Activated B cell treated with CpG ODN at 0.5 μM for 24 hours (primary cell): ENCODE results near the gene SYCP1. TPM values are rescaled to one million over a fixed set of nuclear protein-coding genes. Genes with fewer than 3 reads are reported as not detected.

Source experiments
- ATAC-seq: fragments of 200-7000 bp; cut with Tn5 transposase; one replicate; pipeline ENCODE4 v1.10.0; 2021; ENCODE audit warnings: low read depth, mild to moderate bottlenecking, moderate library complexity
- CTCF ChIA-PET: fragments of 350-600 bp; sonication (Branson Sonifier 250); formaldehyde crosslinking; loops from one replicate; lab custom pipeline; 2021; ENCODE audit warnings: antibody characterized with exemption; lab: Charles Lee
- POLR2A ChIA-PET: fragments of 350-600 bp; sonication (Branson Sonifier 250); formaldehyde crosslinking; loops from one replicate; lab custom pipeline; 2021; ENCODE audit warnings: antibody characterized with exemption; lab: Charles Lee
- DNase-seq: peaks from one replicate; pipeline ENCODE4 v3.0.0; 2022
- H3K27ac Mint-ChIP-seq: one replicate; pipeline ENCODE4 v1.8.0; 2020; ENCODE audit warnings: mixed read lengths
- H3K27me3 Mint-ChIP-seq: one replicate; pipeline ENCODE4 v1.8.0; 2021; ENCODE audit warnings: mixed read lengths
- H3K36me3 Mint-ChIP-seq: one replicate; pipeline ENCODE4 v1.8.0; 2021; ENCODE audit warnings: low read depth, mixed read lengths
- H3K4me1 Mint-ChIP-seq: one replicate; pipeline ENCODE4 v1.8.0; 2021; ENCODE audit warnings: mixed read lengths
- H3K4me3 Mint-ChIP-seq: one replicate; pipeline ENCODE4 v1.8.0; 2020; ENCODE audit warnings: mild to moderate bottlenecking, mixed read lengths
- H3K9me3 Mint-ChIP-seq: one replicate; pipeline ENCODE4 v1.8.0; 2020; ENCODE audit warnings: mixed read lengths
- intact Hi-C: fragments of 100-400 bp; cut with micrococcal nuclease; formaldehyde crosslinking; loops from one replicate; pipeline ENCODE4 v1.15.1; 2024
- total RNA-seq: library from RNA; stranded (reverse); gene quantifications from 2 replicates; pipeline ENCODE4 v1.2.3, GENCODE V29; 2022
- TF ChIP-seq, protein P1 (sequence below): fragments of 200-600 bp; IDR thresholded peaks from one replicate; pipeline ENCODE4 v1.8.0; 2022; ENCODE audit warnings: antibody characterized with exemption, mild to moderate bottlenecking

SYCP1 gene
- total RNA-seq, 1 donor from 2014 or later = not detected

DNA sequence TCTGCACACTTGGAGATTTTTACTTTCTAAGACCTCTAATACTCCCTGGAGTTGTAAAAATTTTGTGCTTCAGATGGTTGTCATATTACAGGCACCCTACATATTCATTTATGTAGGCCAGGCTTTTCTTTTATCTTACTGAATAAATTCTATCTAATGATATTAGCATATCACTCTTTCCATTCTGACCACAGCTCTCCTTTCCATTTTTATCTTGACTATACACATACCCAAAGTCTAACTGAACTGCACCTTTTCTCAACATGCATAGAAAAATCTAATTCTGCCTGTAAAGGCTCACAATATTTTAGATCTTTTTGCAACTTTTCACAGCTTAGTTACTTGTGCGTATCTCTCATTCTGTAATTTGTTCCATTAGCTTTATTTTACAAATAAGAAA is 122.2 kb downstream of the SYCP1 start:
- ATAC-seq (no peak), DNase-seq (no peak)
- Mint-ChIP-seq H3K4me1 (no peaks in the 10 kb centered on the region), H3K27me3 (peaks cover 22% of the 10 kb centered on the region), H3K27ac (no peak overlapping the region), H3K4me3 (no peak overlapping the region), H3K36me3 (no peaks in the 10 kb centered on the region), H3K9me3 (peaks cover 3% of the 10 kb centered on the region)
- POLR2A ChIA-PET = no interaction called here
- TF ChIP-seq, protein P1, sequence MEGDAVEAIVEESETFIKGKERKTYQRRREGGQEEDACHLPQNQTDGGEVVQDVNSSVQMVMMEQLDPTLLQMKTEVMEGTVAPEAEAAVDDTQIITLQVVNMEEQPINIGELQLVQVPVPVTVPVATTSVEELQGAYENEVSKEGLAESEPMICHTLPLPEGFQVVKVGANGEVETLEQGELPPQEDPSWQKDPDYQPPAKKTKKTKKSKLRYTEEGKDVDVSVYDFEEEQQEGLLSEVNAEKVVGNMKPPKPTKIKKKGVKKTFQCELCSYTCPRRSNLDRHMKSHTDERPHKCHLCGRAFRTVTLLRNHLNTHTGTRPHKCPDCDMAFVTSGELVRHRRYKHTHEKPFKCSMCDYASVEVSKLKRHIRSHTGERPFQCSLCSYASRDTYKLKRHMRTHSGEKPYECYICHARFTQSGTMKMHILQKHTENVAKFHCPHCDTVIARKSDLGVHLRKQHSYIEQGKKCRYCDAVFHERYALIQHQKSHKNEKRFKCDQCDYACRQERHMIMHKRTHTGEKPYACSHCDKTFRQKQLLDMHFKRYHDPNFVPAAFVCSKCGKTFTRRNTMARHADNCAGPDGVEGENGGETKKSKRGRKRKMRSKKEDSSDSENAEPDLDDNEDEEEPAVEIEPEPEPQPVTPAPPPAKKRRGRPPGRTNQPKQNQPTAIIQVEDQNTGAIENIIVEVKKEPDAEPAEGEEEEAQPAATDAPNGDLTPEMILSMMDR = no peak
- CTCF ChIA-PET = interaction anchor here (3.1 kb wide), 1 partner anchor 136 kb away, joined by 37 read pairs; no protein-coding TSS in a partner anchor
- intact Hi-C loops = loop anchor here (10.0 kb wide), 1 partner anchor 1008 kb away; no protein-coding TSS in a partner anchor

DNA sequence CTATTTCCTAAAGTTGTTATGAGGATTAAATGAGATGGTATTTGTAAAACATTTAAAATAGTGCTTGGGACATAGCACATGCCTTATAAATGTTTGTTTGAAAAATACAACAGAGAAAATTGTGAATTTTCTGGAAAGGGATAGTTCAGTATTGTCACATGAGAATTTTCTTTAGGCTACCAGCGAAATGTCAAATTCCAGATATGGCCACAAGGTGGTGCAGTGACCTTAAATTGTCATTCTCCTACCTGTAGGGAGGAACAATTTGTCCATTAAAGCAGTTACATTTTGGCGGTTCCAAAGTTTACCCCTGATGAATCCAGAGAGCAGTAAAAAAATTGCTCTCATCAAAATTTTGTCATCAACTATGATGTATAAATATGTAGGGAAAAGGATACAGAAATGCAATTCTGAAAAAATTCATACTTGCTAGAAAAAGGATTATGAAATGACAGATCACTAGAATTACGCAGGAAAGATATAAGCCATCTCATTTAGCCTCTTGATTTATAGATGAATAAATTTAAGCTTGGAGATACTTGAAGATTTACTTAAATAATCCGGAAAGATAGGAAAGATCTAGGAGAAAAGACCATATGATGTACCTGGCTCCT is 124.7 kb downstream of the SYCP1 start:
- Mint-ChIP-seq H3K36me3 (no peaks in the 10 kb centered on the region), H3K27ac (no peak overlapping the region), H3K4me1 (no peaks in the 10 kb centered on the region), H3K27me3 (peaks cover 27% of the 10 kb centered on the region), H3K4me3 (no peak overlapping the region), H3K9me3 (peaks cover 11% of the 10 kb centered on the region)
- ATAC-seq (no peak), DNase-seq (no peak)
- TF ChIP-seq, protein P1 = no peak
- intact Hi-C loops = loop anchor here (1.0 to 10.0 kb wide), 3 partner anchors 73 to 1005 kb away; no protein-coding TSS in a partner anchor
- CTCF ChIA-PET = interaction anchor here (0.9 to 2.2 kb wide), 5 partner anchors 63 to 133 kb away, joined by 3 to 67 read pairs (median 3); partner anchors contain the start of gene TSPAN2
- POLR2A ChIA-PET = no interaction called here

DNA sequence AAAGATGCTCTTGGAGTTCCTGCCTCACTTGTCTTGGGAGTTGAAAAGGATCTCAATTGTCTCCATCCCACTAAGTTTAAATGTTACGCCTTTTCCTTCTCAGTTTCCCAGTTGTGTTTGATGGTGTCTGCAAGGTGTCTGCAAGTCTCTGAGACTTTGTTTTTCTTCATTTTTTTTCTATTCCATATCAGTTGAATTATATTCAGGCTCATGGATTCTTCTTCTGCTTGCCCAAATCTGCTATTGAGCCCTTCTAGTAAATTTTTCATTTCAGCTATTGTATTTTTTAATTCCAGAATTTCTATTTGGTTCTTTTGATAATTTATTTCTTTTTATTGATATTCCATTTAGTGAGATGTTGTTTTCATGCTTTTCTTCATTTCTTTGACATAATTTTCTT is 127.6 kb downstream of the SYCP1 start:
- H3K27me3 Mint-ChIP-seq = peaks cover 18% of the 10 kb centered on the region
- H3K4me1 Mint-ChIP-seq = no peaks in the 10 kb centered on the region
- ATAC-seq = no peak
- no peak for DNase-seq
- intact Hi-C loops = no loop called here
- H3K4me3 Mint-ChIP-seq = no peak overlapping the region
- peaks cover 11% of the 10 kb centered on the region for H3K9me3 Mint-ChIP-seq
- ChIA-PET CTCF (interaction anchor here (1.1 kb wide), 1 partner anchor 131 kb away, joined by 6 read pairs; no protein-coding TSS in a partner anchor), POLR2A (no interaction called here)
- no peak overlapping the region for H3K27ac Mint-ChIP-seq
- H3K36me3 Mint-ChIP-seq = no peaks in the 10 kb centered on the region
- TF ChIP-seq, protein P1 = no peak

DNA sequence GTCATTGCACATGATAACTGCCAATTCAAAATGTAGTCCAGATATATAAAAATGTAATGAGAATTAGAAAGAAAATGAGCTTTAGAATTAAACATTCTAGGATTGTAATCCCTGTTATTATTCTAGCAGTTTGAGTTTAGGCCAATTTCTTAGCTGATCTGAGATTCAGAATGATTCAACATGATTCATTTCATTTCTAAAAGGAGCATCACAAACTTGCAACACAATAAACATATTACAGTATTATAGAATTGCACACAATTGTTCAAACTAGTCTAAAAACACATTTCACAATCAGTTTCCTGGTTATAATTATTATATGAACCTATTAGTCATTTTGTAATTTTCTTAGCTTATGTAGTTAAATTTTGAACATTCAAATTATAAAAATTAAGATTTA is 131.6 kb downstream of the SYCP1 start:
- CTCF ChIA-PET = interaction anchor here (2.2 kb wide), 1 partner anchor 126 kb away, joined by 12 read pairs; no protein-coding TSS in a partner anchor
- POLR2A ChIA-PET = no interaction called here
- TF ChIP-seq, protein P1 = no peak
- H3K27me3 Mint-ChIP-seq = peaks cover 11% of the 10 kb centered on the region
- H3K4me3 Mint-ChIP-seq = no peak overlapping the region
- no peak overlapping the region for H3K27ac Mint-ChIP-seq
- intact Hi-C loops = no loop called here
- H3K9me3 Mint-ChIP-seq = peaks cover 26% of the 10 kb centered on the region
- H3K4me1 Mint-ChIP-seq = no peaks in the 10 kb centered on the region
- no peak for ATAC-seq
- no peaks in the 10 kb centered on the region for H3K36me3 Mint-ChIP-seq
- DNase-seq = no peak

DNA sequence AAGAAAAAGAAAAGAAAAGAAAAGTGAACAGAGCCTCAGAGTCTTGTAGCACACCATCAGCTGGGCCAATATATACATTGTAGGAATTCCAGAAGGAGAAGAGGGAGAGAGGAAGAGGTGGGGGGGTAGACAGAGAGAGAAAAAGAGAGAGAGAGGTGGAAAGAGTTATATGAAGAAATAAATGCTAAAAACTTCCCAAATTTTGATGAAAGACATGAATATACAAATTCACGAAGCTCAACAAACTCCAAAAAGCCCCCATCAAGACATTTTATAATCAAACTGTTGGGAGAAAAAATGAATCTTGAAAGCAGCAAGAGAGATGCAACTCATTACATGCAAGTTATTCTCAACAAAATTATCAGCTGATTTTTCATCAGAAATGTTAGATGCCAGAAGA is 133.4 kb downstream of the SYCP1 start:
- ChIA-PET CTCF (interaction anchor here (2.2 kb wide), 1 partner anchor 125 kb away, joined by 12 read pairs; no protein-coding TSS in a partner anchor), POLR2A (no interaction called here)
- Mint-ChIP-seq H3K4me3 (no peak overlapping the region), H3K27ac (no peak overlapping the region), H3K9me3 (peaks cover 15% of the 10 kb centered on the region), H3K4me1 (no peaks in the 10 kb centered on the region), H3K27me3 (peaks cover 5% of the 10 kb centered on the region), H3K36me3 (no peaks in the 10 kb centered on the region)
- no peak for DNase-seq
- no peak for ATAC-seq
- TF ChIP-seq, protein P1 = no peak
- intact Hi-C loops = no loop called here
